ENCODE data around the gene ZNF76. TPM values are rescaled to one million over a fixed set of nuclear protein-coding genes. Genes with fewer than 3 reads are reported as not detected.

The ZNF76 gene
- total RNA-seq, 1 donor from 2014 or later = 20.3 TPM

DNA sequence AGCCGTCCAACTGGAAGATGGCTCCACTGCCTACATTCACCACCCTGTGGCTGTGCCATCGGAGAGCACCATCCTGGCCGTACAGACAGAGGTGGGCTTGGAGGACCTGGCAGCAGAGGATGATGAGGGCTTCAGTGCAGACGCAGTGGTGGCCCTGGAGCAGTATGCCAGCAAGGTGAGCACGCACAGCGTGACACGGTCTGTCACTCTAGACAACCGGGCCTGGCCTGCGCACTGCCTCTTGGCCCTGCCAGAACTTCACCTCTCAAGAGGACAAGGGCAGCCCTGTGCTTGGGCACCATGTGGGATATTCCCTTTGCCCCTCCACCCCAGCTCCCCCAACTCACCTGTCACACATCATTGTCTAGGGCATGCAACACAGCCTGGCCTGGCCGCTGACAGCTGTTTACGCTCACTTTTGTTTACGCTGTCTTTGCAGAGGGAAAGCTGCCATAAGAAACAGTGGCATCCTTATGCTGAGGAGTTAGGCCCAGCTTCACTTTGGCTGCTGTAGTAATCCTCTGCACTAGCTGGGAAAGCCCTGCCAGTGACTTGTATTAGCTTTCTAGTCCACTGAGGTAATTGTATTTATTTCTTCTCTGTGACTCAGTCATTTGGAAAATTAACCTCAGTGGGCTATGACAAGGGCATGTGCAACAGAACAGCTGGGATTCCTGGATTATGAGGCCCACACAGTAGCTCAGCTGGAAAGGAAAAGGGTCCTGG lies 28.3 kb downstream of the ZNF76 start:
- peak; percentile 91 for DNase-seq (ENCODE audit: low spot score)
- Mint-ChIP-seq H3K27me3 (ENCODE audit: low read depth) (no peaks in the 10 kb centered on the region), H3K36me3 (ENCODE audit: low read depth) (peaks cover 55% of the 10 kb centered on the region), H3K9me3 (ENCODE audit: low read depth) (no peaks in the 10 kb centered on the region), H3K27ac (ENCODE audit: unreplicated experiment) (no peak overlapping the region), H3K4me3 (ENCODE audit: unreplicated experiment) (no peak overlapping the region), H3K4me1 (ENCODE audit: low read depth) (no peaks in the 10 kb centered on the region)
- TF ChIP-seq, protein P1, sequence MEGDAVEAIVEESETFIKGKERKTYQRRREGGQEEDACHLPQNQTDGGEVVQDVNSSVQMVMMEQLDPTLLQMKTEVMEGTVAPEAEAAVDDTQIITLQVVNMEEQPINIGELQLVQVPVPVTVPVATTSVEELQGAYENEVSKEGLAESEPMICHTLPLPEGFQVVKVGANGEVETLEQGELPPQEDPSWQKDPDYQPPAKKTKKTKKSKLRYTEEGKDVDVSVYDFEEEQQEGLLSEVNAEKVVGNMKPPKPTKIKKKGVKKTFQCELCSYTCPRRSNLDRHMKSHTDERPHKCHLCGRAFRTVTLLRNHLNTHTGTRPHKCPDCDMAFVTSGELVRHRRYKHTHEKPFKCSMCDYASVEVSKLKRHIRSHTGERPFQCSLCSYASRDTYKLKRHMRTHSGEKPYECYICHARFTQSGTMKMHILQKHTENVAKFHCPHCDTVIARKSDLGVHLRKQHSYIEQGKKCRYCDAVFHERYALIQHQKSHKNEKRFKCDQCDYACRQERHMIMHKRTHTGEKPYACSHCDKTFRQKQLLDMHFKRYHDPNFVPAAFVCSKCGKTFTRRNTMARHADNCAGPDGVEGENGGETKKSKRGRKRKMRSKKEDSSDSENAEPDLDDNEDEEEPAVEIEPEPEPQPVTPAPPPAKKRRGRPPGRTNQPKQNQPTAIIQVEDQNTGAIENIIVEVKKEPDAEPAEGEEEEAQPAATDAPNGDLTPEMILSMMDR (IDR thresholded peaks at IDR 0.05) = no peak

DNA sequence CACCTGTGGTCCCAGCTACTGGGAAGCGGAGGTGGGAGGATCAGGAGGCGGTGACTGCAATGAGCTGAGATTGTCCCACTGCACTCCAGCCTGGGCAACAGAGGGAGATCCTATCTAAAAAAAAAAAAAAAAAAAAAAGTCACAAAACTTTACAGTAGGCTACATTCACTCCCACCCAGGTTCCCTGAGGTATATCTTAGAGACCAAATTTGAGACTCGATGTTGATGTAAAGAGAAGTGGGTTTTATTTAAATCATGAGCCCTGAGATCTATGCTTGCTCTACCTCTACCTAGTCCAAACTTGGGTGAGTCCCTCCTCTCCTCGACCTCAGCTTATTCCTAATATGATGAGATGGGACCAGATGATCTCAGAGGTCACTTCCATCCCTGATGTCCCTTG lies 29.3 kb downstream of the ZNF76 start:
- no peak overlapping the region for H3K27ac Mint-ChIP-seq (ENCODE audit: unreplicated experiment)
- peaks cover 51% of the 10 kb centered on the region for H3K36me3 Mint-ChIP-seq (ENCODE audit: low read depth)
- DNase-seq (ENCODE audit: low spot score) = no peak
- H3K4me3 Mint-ChIP-seq (ENCODE audit: unreplicated experiment) = no peak overlapping the region
- H3K4me1 Mint-ChIP-seq (ENCODE audit: low read depth) = no peaks in the 10 kb centered on the region
- no peaks in the 10 kb centered on the region for H3K9me3 Mint-ChIP-seq (ENCODE audit: low read depth)
- H3K27me3 Mint-ChIP-seq (ENCODE audit: low read depth) = no peaks in the 10 kb centered on the region
- TF ChIP-seq, protein P1 (IDR thresholded peaks at IDR 0.05) = no peak

DNA sequence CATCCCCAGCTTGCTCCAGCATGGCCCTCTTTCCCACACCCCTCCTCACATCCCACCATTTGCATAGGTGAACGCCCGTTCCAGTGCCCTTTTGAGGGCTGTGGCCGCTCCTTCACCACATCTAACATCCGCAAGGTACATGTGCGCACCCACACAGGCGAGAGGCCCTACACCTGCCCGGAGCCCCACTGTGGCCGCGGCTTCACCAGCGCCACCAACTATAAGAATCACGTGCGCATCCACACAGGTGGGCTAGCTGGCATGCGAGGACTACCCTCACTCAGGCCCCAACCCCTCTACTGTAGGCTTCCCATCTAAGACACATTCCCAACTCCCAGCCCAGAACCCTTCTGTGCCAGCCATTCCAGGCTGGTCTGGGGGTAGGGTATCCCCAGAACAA lies 32.0 kb downstream of the ZNF76 start:
- DNase-seq (ENCODE audit: low spot score) = peak; percentile 86
- H3K27ac Mint-ChIP-seq (ENCODE audit: unreplicated experiment) = no peak overlapping the region
- no peaks in the 10 kb centered on the region for H3K4me1 Mint-ChIP-seq (ENCODE audit: low read depth)

DNA sequence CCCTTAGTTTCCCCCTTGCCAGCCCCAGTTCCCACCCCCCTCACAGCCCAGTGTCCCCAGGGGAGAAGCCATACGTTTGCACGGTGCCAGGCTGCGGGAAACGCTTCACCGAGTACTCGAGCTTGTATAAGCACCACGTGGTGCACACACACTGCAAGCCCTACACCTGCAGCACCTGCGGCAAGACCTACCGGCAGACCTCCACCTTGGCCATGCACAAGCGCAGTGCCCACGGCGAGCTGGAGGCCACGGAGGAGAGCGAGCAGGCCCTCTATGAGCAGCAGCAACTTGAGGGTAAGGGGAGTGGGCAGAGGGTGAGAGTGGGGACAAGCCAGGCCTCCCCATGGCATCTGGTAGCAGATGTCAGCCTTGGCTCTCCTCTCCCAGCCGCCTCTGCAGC lies 33.0 kb downstream of the ZNF76 start:
- Mint-ChIP-seq H3K36me3 (ENCODE audit: low read depth) (peaks cover 37% of the 10 kb centered on the region), H3K4me3 (ENCODE audit: unreplicated experiment) (no peak overlapping the region), H3K9me3 (ENCODE audit: low read depth) (no peaks in the 10 kb centered on the region), H3K27me3 (ENCODE audit: low read depth) (no peaks in the 10 kb centered on the region), H3K27ac (ENCODE audit: unreplicated experiment) (no peak overlapping the region), H3K4me1 (ENCODE audit: low read depth) (peaks cover 2% of the 10 kb centered on the region)
- TF ChIP-seq, protein P1 (IDR thresholded peaks at IDR 0.05) = no peak
- peak; percentile 92 for DNase-seq (ENCODE audit: low spot score)

More for the DNA sequence above, 32.0 kb downstream of the ZNF76 start:
- TF ChIP-seq, protein P1 (IDR thresholded peaks at IDR 0.05) = no peak
- no peaks in the 10 kb centered on the region for H3K9me3 Mint-ChIP-seq (ENCODE audit: low read depth)
- H3K4me3 Mint-ChIP-seq (ENCODE audit: unreplicated experiment) = no peak overlapping the region
- H3K36me3 Mint-ChIP-seq (ENCODE audit: low read depth) = peaks cover 46% of the 10 kb centered on the region
- no peaks in the 10 kb centered on the region for H3K27me3 Mint-ChIP-seq (ENCODE audit: low read depth)

DNA sequence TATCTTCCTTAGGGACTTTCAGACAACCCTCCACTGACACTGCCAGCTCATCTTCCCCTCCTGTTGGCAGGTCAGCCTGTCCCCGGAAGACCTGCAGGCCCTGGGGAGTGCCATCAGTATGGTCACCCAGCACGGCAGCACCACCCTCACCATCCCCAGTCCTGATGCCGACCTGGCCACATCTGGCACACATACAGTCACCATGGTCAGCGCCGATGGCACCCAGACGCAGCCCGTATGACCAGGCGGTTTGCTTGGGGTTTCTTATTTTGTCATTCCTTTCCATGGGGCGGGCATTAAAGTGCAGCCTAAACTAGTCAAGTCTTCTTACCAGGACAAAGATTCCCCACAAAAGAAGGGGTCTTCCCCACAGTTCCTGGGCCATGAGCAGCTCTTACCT lies 34.1 kb downstream of the ZNF76 start:
- peaks cover 27% of the 10 kb centered on the region for H3K36me3 Mint-ChIP-seq (ENCODE audit: low read depth)
- H3K27ac Mint-ChIP-seq (ENCODE audit: unreplicated experiment) = no peak overlapping the region
- no peaks in the 10 kb centered on the region for H3K27me3 Mint-ChIP-seq (ENCODE audit: low read depth)

More for the DNA sequence above, 34.1 kb downstream of the ZNF76 start:
- Mint-ChIP-seq H3K4me3 (ENCODE audit: unreplicated experiment) (no peak overlapping the region), H3K9me3 (ENCODE audit: low read depth) (no peaks in the 10 kb centered on the region), H3K4me1 (ENCODE audit: low read depth) (peaks cover 3% of the 10 kb centered on the region)
- peak; percentile 47 for DNase-seq (ENCODE audit: low spot score)
- TF ChIP-seq, protein P1 (IDR thresholded peaks at IDR 0.05) = no peak
